Endothelial cell of umbilical vein (primary cell): ENCODE data around the gene ZSCAN25.

Source experiments
- CTCF ChIP-seq, 2 donors: IDR thresholded peaks; 1 replicate in 1 of 2; 2 replicates in 1 of 2; pipeline ENCODE4 v1.5.1; 2011; ENCODE audit warnings: low read length in 2 of 2, mild to moderate bottlenecking in 2 of 2, moderate library complexity in 2 of 2, control low read depth in 1 of 2, inconsistent platforms in 1 of 2, low read depth in 1 of 2; ENCODE audit not compliant: insufficient read depth in 1 of 2; ENCODE audit errors: extremely low read depth in 1 of 2
- EZH2 ChIP-seq: IDR thresholded peaks from 2 replicates; pipeline ENCODE4 v1.6.1; 2012; ENCODE audit warnings: borderline replicate concordance, low read depth, mild to moderate bottlenecking, moderate library complexity, low read length, inconsistent platforms; ENCODE audit not compliant: severe bottlenecking
- FOS ChIP-seq: IDR thresholded peaks from 2 replicates; pipeline ENCODE4 v1.6.1; 2011; ENCODE audit warnings: mild to moderate bottlenecking, low read length, moderate library complexity, borderline replicate concordance; ENCODE audit not compliant: insufficient read depth
- JUN ChIP-seq: IDR thresholded peaks from 2 replicates; pipeline ENCODE4 v1.6.1; 2011; ENCODE audit warnings: borderline replicate concordance, low read depth; ENCODE audit not compliant: insufficient read length, insufficient read depth
- MAX ChIP-seq: IDR thresholded peaks from 2 replicates; pipeline ENCODE4 v1.6.1; 2011; ENCODE audit not compliant: insufficient read depth, insufficient read length
- MYC ChIP-seq: IDR thresholded peaks from one replicate; pipeline ENCODE4 v1.6.1; 2011; ENCODE audit warnings: mild to moderate bottlenecking, low read depth, low read length
- POLR2A ChIP-seq: IDR thresholded peaks from 2 replicates; pipeline ENCODE4 v1.6.1; 2012; ENCODE audit warnings: low read depth, mild to moderate bottlenecking, control low read depth, low read length

GRCh38 chr7:99652671-99653070, 35.9 kb downstream of the ZSCAN25 start:
- no peak for TF ChIP-seq POLR2A
- no peak for TF ChIP-seq CTCF (IDR thresholded peaks at IDR 0.05; ENCODE audit: extremely low read depth in 1 of 2, insufficient read depth in 1 of 2, low read depth in 1 of 2, low read length in 2 of 2)
- TF ChIP-seq JUN: no peak
- no peak for TF ChIP-seq MAX
- no peak for TF ChIP-seq EZH2
- TF ChIP-seq MYC: no peak
- TF ChIP-seq FOS: no peak
